ENCODE measurements around the gene LHPP. TPM values are rescaled to one million over a fixed set of nuclear protein-coding genes. Genes with fewer than 3 reads are reported as not detected.

Gene LHPP
- total RNA-seq, 6 donors from 2014 or later, result 12.0 to 21.4 (median 16.4) TPM

- TF ChIP-seq EP300 (IDR thresholded peaks at IDR 0.05) (no peak), POLR2A (IDR thresholded peaks at IDR 0.05) (no peak), CTCF (IDR thresholded peaks at IDR 0.05) (no peak), POLR2AphosphoS5 (IDR thresholded peaks at IDR 0.05) (no peak)
- Histone ChIP-seq H3K4me3 (no peak overlapping the region), H3K9me3 (no peaks in the 10 kb centered on the region), H3K27me3 (no peaks in the 10 kb centered on the region), H3K4me1 (peaks cover 31 to 65% (median 55%) of the 10 kb centered on the region in 4 donors), H3K36me3 (no peaks in the 10 kb centered on the region), H3K27ac (no peak overlapping the region)
- DNase-seq (no peak), ATAC-seq (ENCODE audit: low FRiP score in 2 of 2) (no peak)
- 91 to 94% methylated on average over 3 to 12 of the region's 14 CpGs for WGBS, 2 donors
Measured at GRCh38 chr10:124637091-124637700, 175.6 kb downstream of the LHPP start.

GRCh38 chr10:124637746-124638145, 176.1 kb downstream of the LHPP start:
- DNase-seq (no peak), ATAC-seq (ENCODE audit: low FRiP score in 2 of 2) (no peak)
- TF ChIP-seq EP300 (IDR thresholded peaks at IDR 0.05) (no peak), POLR2AphosphoS5 (IDR thresholded peaks at IDR 0.05) (no peak), POLR2A (IDR thresholded peaks at IDR 0.05) (no peak), CTCF (IDR thresholded peaks at IDR 0.05) (no peak)
- H3K4me1 ChIP-seq, result peaks cover 28 to 65% (median 55%) of the 10 kb centered on the region in 4 donors
- 94 to 96% methylated on average over 6 to 8 of the region's 8 CpGs for whole genome bisulfite sequencing, 2 donors
- H3K4me3 ChIP-seq, result no peak overlapping the region
- peak overlapping the region in 1 of 4 donors; percentile 86 for H3K27ac ChIP-seq
- no peaks in the 10 kb centered on the region for H3K9me3 ChIP-seq
- no peaks in the 10 kb centered on the region for H3K27me3 ChIP-seq
- H3K36me3 ChIP-seq, result no peaks in the 10 kb centered on the region

- WGBS, 2 donors, result 74 to 82% methylated on average over 6 of the region's 6 CpGs
- no peak for DNase-seq
Measured at GRCh38 chr10:124639206-124639605, 177.6 kb downstream of the LHPP start.

GRCh38 chr10:124639646-124640045, 178.0 kb downstream of the LHPP start:
- WGBS, 2 donors, result 96 to 97% methylated on average over 5 to 6 of the region's 6 CpGs
- Histone ChIP-seq H3K4me3 (no peak overlapping the region), H3K9me3 (no peaks in the 10 kb centered on the region), H3K27ac (peak overlapping the region in 3 of 4 donors; percentile 1 to 86 (median 77)), H3K36me3 (no peaks in the 10 kb centered on the region), H3K4me1 (peaks cover 31 to 73% (median 60%) of the 10 kb centered on the region in 4 donors), H3K27me3 (no peaks in the 10 kb centered on the region)
- TF ChIP-seq CTCF (IDR thresholded peaks at IDR 0.05), result no peak
- no peak for TF ChIP-seq POLR2AphosphoS5 (IDR thresholded peaks at IDR 0.05)
- TF ChIP-seq POLR2A (IDR thresholded peaks at IDR 0.05), result no peak
- TF ChIP-seq EP300 (IDR thresholded peaks at IDR 0.05), result no peak
- ATAC-seq (ENCODE audit: low FRiP score in 2 of 2), result no peak
- no peak for DNase-seq

More at GRCh38 chr10:124639206-124639605, 177.6 kb downstream of the LHPP start:
- no peak for ATAC-seq (ENCODE audit: low FRiP score in 2 of 2)
- Histone ChIP-seq H3K9me3 (no peaks in the 10 kb centered on the region), H3K4me1 (peaks cover 26 to 69% (median 55%) of the 10 kb centered on the region in 4 donors), H3K4me3 (no peak overlapping the region), H3K27me3 (no peaks in the 10 kb centered on the region), H3K36me3 (no peaks in the 10 kb centered on the region), H3K27ac (peak overlapping the region in 2 of 4 donors; percentile 77 to 86)
- TF ChIP-seq EP300 (IDR thresholded peaks at IDR 0.05) (no peak), CTCF (IDR thresholded peaks at IDR 0.05) (no peak), POLR2AphosphoS5 (IDR thresholded peaks at IDR 0.05) (no peak), POLR2A (IDR thresholded peaks at IDR 0.05) (no peak)

- Histone ChIP-seq H3K4me1 (peaks cover 35 to 77% (median 64%) of the 10 kb centered on the region in 4 donors), H3K27me3 (no peaks in the 10 kb centered on the region), H3K27ac (peak overlapping the region in 3 of 4 donors; percentile 76 to 86 (median 77)), H3K4me3 (no peak overlapping the region), H3K36me3 (no peaks in the 10 kb centered on the region), H3K9me3 (no peaks in the 10 kb centered on the region)
- ATAC-seq (ENCODE audit: low FRiP score in 2 of 2) (no peak), DNase-seq (no peak)
- 91 to 100% methylated on average over 4 to 7 of the region's 7 CpGs for WGBS, 2 donors
- no peak for TF ChIP-seq CTCF (IDR thresholded peaks at IDR 0.05)
- TF ChIP-seq POLR2AphosphoS5 (IDR thresholded peaks at IDR 0.05), result no peak
- TF ChIP-seq POLR2A (IDR thresholded peaks at IDR 0.05), result no peak
- no peak for TF ChIP-seq EP300 (IDR thresholded peaks at IDR 0.05)
Measured at GRCh38 chr10:124640056-124640455, 178.4 kb downstream of the LHPP start.
